ENCODE measurements around the gene GABBR2.
"Not testable (repeated sequence)": the region's sequence is repeated elsewhere in the genome, so short reads cannot be mapped to it uniquely, and the experiment has no call there.

GABBR2 gene

DNA sequence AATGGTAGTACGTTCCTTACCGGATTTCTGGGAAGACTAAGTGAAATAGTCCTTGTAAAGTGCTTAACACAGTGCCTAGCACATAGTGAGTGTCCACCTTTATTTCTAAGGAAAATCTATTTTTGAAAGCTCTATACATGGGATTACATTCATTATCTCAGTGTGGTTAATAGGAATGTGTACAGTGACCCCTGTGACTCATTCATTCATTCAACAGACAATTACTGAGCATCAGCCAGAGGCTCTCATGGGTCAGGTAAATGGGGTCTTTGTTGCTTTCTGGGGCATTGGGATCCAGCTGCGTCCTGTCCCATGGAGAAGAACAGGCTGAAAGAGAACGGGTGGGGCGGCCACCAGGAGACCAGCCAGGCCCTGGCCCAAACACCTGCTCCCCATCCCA is 227.1 kb downstream of the GABBR2 start:
- DNase-seq (ENCODE audit: low read depth in 2 of 2) = no peak

DNA sequence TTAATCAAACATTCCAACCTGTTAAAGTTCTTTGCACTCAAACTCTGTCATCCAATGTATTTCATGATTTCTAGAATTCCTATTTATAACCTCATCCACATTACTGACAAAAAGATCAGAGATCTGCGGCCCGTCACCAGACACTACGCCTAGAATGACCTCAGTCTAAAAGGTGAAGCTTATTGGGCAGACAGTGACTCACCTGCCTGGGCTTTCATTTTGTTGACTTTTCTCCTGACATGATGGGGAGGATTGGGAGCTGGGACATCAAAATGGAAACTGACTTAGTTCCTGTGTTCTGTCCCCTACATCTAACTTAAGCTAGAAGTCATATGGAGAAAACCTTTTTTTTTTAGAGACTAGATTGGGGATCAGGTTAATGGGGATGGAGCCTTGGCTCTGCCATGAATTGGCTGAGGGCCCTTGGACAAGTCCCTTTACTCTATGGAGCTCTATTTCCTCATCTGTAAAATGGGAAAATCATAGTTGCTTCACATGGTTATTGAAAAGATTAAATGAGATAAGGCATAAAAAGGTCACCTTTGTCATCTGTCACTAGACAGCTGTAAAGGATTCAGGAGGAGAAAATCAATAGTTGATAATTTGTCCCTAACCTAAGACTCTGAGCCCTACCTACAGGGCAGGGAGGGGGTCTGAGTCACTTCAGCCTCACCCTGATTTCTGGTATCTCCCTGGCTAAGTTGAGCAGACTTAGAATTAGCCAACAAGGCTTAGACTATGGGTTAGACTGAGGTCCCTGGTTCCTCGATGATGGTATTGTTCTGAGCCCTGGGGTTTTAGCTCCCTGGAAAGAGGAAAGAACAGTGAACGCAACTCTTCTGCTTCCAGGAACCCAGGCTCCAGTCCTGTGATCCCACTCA is 228.5 kb downstream of the GABBR2 start:
- DNase-seq (ENCODE audit: low read depth in 2 of 2) = no peak

DNA sequence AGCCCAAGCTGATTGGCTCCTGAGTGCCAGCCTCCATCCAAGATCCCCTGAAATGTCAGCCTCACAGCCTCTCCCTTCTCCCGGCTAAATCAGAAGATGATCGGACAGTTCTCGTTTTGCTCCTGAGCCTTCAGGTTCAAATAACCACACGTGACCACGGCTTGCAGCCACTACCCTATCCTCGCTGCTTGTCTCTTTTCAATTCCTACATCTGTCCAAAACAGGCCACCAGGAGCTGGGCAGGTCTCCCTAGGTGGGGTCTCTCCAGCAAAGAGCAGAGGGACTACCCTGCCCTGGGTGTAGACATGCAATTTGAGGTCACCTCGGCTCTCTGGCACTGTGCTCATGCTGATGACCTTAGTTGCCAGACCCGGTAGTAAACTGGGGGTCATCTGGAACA is 229.3 kb downstream of the GABBR2 start:
- DNase-seq (ENCODE audit: low read depth in 2 of 2) = no peak

DNA sequence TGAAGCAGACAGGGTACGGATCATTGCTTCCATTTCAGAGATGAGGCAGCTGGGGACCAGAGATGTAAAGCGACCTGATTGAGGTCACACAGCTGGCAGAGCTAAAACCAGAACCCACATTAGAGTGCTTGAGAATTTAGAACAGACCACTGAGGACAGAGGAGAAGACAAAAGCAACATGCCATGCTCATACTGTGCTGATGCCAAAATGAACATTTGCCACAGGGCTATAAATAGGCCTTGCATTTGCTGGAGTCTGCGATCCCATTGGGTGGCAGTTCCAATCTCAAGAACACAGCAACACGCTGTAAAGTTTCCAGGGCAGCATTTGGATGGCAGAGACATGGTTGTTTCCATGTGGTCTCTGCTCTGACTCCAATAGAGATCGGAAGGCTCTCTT is 230.9 kb downstream of the GABBR2 start:
- DNase-seq (ENCODE audit: low read depth in 2 of 2) = no peak

DNA sequence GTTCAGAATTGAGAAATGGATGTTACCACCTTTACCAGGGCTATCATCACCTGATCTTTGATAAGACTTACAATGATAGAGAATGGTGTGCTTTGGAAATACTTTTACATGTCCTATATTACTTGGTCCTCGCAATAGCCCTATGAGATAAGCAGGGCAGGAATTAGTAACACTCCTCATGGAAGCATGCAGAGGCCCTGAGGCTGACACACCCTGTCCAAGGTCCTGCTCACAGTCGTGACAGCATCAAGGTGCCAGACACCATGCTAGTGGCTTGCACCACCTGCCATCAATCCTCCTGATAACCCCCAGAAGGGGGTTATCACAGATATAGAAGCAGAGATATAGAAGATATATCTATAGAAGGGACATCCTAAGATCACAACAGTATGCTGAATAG is 236.5 kb downstream of the GABBR2 start:
- no peak for DNase-seq (ENCODE audit: low read depth in 2 of 2)

DNA sequence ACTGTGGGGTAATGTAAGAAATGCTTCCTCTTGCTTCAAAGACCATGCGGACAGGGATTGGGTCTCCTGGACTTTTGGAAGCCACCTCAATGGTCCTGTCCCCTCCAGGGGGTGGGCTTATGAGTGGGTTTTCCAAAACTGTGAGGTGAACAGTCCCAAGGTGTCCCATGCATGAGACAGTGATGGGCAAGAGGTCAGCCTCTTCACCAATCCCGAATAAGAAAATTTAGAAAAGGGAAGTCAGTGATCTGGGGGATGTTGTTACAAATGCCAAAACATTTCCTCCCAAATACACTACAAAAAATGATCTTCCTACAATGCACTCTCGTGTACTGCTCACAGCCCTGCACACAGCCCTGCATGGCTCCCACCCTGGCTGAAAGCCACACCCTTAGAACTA is 237.6 kb downstream of the GABBR2 start:
- no peak for DNase-seq (ENCODE audit: low read depth in 2 of 2)

DNA sequence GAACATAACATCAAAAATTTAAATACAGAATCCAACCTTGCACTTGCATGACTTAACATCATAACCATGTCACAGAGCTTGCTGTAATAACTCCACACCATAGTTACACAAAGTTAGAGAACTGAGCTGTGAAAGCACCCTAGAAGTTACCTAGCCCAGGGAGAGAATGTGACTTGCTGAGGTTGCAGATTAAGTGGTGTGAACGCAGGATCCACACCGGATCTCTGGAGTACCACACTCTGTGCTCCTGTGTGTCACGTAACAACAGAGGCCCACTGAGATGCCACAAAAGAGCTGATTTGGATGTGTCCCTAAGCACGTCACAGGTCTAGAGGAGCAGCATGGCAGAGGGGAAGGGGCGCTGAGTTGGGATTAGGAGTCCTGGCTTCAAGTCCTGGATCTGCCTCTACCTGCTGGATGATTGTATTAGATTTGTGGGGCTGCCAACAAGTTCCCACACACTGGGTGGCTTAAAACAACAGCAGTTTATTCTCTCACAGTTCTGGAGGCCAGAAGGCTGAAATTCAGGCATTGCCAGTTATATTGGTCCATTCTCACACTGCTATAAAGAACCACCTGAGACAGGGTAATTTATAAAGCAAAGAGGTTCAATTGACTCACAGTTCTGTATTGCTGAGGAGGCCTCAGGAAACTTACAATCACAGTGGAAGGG is 240.0 kb downstream of the GABBR2 start:
- DNase-seq (ENCODE audit: low read depth in 2 of 2) = no peak

DNA sequence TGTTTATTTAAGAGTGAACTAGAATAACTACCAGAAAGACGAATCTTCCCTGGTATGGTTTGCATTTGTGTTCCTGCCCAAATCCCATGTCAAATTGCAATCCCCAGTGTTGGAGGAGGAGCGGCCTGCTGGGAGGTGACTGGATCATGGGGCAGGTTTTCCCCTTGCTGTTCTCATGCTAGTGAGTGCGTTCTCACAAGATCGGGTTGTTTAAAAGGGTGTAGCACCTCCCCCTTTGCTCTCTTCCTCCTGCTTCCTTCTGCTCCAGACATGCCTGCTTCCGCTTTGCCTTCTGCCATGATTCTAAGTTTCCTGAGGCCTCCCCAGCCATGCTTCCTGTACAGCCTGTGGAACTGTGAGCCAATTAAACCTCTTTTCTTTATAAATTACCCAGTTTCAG is 242.9 kb downstream of the GABBR2 start:
- DNase-seq (ENCODE audit: low read depth in 2 of 2) = no peak

DNA sequence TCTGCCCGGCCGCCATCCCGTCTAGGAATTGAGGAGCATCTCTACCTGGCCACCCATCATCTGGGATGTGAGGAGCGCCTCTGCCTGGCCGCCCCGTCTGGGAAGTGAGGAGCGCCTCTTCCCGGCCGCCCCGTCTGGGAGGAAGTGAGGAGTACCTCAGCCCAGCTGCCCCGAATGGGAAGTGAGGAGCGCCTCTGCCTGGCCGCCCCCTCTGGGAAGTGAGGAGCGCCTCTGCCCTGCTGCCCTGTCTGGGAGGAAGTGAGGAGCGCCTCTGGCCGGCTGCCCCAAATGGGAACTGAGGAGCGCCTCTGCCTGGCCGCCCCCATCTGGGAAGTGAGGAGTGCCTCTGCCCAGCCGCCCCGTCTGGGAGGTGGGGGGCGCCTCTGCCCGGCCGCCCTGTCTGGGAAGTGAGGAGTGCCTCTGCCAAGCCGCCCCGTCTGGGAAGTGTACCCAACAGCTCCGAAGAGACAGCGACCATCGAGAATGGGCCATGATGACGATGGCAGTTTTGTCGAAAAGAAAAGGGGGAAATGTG is 244.5 kb downstream of the GABBR2 start:
- DNase-seq (ENCODE audit: low read depth in 2 of 2) = not testable (repeated sequence)

DNA sequence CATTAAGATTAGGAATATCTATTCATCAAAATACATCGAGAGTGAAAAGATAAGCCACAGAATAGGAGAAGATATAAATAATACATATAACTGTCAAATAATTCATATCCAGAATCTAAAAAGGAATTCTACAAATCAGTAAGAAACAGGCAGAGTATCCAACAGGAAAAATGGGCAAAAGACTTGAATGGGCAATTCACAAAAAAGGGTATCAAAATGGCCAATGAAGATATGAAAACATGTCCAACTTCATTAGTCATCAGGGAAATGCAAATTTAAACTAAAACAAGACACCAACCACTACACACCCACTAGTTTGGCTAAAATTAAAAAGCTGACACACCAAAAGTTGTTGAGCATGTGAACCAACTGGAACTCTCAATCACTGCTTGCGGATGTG is 246.4 kb downstream of the GABBR2 start:
- DNase-seq (ENCODE audit: low read depth in 2 of 2) = no peak

DNA sequence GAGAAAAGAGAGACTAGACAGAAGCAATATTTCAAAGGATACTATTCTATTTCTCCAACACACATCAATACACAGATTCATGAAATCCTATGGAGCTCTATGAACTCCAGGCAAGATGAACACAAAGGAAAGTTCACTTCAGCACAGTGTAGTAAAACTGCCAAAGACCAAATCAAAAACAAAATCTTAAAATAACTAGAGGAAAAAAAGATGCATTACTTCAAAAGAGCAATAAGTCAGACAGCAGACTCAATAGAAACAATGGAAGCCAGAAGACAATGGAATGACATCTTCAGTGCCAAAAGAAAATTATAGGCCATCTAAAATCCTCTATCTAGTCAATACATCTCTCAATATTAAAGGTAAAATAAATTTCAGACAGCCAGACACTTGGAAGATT is 248.0 kb downstream of the GABBR2 start:
- DNase-seq (ENCODE audit: low read depth in 2 of 2) = no peak

DNA sequence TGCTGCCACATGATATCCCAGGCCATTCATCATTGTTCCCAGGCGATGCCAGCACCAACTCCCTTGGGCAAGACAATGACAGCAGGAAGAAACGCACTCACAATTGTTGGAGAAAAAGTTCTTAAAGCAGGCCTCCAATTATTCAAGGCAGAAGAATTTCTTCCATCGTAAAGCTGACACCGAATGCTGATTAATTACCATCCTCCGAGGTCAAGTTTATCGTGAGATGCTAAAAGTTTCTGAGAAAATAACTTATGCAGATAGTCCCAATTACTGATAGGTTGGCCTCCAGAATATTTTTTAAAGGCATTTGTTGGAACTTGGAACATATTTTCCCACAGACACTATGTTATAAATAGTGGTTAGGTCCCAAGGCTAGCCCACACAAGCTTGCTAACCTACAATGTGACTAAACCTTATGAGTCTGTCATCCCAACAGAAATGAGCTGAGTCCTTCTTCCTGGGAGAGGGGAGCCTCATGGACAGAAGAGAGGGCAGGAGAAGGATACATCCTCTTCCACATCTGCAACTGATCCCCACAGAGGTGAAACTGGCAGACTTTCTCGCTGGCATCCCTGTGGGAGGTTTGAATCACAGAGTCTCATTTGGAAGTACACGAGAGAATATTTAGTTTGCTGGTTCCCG is 250.9 kb downstream of the GABBR2 start:
- no peak for DNase-seq (ENCODE audit: low read depth in 2 of 2)

DNA sequence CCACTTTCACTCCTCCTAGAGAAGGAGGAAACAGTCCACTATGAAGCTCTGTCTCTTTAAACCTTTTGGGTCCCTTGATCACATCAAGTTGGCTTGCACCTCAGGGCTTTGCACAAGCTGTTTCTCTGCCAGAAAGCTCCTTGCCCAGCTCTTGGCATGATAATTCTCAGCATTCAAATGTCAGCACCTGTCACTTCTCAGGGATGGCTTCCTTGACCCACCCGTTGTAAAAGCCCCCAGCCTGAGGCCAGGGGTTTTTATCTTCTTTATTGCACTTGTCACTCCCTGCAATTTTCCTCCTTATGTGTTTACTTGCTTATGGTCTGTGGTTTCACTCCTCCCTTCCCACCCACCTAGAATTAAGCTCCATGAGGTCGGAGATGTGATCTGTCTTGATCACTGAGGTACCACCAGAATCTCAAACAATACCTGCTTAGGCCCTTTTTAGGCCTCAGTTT is 252.6 kb downstream of the GABBR2 start:
- no peak for DNase-seq (ENCODE audit: low read depth in 2 of 2)

DNA sequence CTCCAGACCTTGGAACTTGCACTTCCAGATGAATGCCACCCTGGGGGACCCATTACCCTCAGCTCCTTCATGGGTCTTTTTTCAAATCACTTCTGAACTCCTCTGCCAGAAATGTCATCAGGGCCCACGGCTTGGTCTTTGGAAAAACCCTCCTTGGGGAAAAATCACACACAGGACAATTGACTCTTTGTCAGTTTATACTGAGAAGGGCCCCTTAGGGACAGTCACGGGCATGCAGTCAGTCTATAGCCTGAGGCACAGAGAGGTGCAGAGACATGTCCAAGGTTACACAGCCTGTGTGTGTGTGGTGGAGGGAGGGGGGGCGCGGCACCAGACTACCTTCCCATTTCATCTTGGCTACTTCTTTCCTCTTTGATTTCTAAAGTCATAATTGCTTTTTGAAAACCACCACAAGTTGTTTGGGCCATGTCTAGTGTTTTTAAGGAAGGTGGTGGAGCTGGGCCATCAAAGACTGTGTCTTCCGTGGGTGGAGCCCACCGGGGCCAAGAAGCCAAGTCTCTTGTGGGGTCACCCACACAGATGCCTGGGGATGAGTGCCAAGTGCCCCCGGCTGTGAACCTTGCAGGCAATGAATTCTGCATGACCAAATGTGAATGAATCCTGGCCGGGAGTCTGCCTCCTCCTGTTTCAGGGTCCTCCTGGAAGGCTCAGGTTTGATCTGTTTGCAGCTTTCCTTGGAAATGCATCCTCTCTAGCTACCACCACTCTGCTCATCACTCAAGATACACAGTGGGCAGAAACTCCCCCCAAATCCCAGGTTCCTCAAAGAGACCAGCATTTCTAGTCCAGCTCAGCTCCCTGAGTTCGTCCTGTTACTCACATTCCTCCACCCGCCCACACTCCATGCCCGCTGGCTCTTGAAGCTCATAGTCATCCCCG is 253.2 kb downstream of the GABBR2 start:
- no peak for DNase-seq (ENCODE audit: low read depth in 2 of 2)

DNA sequence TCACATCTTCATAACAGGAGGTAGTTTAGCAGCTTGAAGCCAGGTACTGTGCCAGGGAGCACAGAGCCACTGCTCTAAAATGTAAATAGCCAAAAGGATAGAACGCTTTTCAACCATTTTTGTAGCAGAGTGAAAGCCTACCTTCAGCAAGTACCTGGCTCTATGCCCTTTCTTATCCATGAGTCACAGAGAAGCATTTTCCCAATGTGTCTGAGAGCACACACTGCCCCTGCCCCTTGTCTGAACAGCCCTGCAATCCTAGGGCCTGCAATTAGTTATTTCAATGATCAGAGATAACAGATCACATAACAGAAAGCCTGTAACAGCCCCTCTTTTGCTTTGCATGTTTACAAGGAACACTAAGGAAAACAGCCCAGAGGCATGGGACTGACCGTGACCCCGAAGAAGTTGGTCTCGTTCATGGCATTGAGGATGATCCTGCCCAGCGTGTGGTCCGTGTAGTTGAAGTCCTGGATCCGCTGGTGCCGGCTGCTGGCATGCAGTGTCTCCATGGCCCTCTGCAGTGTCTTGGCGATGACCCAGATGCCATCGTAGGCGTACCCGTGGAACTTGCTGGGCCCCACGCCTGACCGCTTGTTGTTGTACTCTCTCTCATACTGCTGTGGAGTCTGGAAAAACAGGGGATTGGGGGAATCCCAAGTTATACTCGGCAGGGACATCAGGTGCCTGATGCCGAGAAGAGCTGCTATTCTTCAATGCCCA is 255.0 kb downstream of the GABBR2 start:
- DNase-seq (ENCODE audit: low read depth in 2 of 2) = no peak

DNA sequence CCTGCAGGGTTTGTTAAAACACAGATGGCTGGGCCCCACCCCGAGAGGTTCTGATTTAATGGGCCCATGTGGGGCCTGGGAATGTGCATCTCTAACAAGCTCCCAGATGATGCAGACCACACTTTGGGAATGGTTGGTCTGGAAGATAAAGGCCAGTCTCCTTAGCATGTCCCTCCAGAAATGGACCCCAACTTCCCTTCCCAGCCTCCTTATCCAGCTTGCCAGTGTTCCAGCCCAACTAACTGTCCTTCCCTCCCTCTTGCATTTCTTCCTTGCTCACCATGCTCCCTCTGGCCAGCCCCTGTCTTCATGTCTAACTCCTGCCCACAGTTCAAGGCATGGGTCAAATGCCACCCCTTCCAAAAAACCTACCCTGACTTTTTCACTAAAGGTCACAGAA is 257.2 kb downstream of the GABBR2 start:
- no peak for DNase-seq (ENCODE audit: low read depth in 2 of 2)

DNA sequence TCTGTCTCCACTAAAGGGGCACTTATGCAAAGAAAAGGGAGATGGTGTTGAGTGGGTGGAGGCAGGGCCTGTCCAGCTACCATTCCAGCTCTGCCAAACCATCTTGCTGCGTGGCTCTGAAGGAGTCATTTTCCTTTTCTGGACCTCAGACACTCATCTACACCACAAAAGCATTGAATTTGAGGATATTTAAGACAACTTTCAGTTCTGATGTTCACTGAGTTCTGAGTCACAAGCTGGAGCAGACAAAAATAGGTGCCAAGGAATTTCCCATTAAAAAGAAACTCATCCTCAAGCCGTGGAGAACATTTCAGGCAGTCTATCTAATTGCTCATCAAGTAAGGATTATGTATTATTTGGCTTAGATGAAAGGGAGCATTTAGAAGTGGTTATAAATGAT is 258.2 kb downstream of the GABBR2 start:
- DNase-seq (ENCODE audit: low read depth in 2 of 2) = no peak

DNA sequence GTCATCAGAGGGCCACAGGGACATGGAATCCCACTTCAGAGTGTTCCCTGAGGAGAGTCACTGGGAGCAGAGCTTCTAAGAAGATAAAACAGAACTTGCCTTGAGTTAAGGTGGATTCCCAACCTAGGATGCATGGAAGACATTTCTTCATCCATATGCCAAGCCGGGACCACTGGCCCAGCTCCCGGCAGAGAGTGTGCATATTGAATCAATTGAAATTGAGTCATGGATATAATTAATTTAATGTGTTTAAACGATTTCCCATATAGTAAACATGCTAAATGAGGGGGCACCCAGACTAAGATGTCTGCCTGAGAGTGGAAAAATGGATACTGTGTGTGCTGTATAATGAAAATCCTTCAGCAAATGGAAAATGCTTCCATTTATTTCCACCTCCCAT is 258.9 kb downstream of the GABBR2 start:
- no peak for DNase-seq (ENCODE audit: low read depth in 2 of 2)

DNA sequence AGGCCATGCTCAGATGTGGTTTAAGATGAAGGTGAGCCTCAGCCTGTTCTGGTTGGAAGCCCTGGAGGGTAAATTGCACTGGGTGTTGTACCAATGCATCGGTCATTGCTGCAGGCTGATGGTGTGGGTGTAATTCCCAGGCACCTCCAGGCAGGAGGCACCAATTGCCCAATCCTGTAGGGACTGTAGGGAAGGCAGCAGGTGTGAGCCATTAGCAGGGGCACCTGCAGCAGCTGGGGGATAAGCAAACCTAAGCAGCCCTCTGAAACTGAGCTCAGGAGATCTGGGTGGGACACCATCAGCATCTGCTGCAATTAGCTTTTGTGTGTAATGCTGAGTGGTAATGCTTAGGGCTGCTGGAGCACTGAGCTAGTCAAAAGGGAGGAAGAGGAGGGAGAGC is 263.2 kb downstream of the GABBR2 start:
- no peak for DNase-seq (ENCODE audit: low read depth in 2 of 2)

DNA sequence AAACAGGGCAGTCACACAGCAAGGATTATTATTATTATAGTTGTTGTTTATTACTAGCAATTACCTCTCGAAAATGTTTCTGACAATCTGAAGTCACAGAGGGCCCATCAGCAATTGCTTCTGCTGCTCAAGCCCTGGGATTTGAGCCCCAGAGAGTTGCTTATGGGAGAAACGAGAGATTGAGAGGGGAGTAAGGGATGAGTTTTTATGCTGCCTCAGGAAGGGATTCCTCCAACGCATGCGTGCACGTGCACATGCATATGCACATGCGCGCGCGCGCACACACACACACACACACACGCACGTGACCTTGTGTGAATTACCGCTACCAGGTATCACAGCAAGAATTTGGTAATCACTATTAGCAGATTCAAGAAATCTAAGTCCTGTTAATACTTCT is 264.1 kb downstream of the GABBR2 start:
- no peak for DNase-seq (ENCODE audit: low read depth in 2 of 2)

DNA sequence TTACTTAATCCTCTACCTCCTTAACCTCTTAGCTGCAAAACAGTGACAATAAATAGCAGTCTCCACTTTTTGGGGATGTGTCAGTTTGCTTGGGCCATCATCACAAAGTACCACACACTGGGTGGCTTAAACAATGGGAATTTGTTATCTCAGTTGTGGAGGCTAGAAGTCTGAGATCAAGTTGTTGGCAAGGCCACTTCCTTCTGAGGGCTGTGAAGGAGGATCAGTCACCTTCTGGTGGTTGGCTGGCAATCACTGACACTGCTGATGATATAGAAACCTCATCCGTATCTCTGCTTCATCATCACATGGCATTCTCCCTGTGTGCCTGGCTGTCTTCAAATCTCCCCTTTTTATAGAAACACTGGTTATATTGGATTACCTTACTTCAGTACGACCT is 266.2 kb downstream of the GABBR2 start:
- no peak for DNase-seq (ENCODE audit: low read depth in 2 of 2)

Data from stimulated activated CD8-positive, alpha-beta memory T cell treated with anti-CD3 and anti-CD28 coated beads, Interleukin-2, amount 100 ng/mL, for 48 hours (primary cell).